ENCODE measurements around the gene TMEM117.

TMEM117 gene

DNA sequence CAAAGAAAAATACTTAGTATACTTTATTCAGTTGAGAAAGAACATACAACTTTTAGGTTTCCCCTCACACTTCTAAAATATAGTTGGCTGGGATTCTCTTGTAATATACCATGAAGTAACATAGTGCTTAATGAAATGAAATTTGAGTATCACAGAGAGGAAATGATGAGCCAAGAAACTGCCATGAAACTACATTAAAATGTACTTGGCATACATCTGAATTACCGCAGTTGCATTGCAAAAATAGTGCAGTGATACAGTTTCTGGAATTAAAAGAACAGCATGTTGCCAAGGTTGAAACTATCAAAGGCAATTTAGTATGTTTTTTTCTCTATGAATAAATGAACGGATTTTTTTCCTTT, 389.2 kb downstream of the TMEM117 start:
- Histone ChIP-seq H3K27me3 (ENCODE audit: control insufficient read depth, low read length) (no peaks in the 10 kb centered on the region), H3K27ac (ENCODE audit: low read depth, low read length) (no peak overlapping the region), H3K79me2 (ENCODE audit: control insufficient read depth, low read length) (no peaks in the 10 kb centered on the region), H3K9me2 (replicated peaks; ENCODE audit: control insufficient read depth, low read length) (no peaks in the 10 kb centered on the region), H3K9me3 (ENCODE audit: control insufficient read depth, insufficient read depth, low read length) (no peaks in the 10 kb centered on the region), H3K4me2 (ENCODE audit: low read length) (no peak overlapping the region), H3K4me3 (ENCODE audit: low read length) (no peak overlapping the region), H3K36me3 (ENCODE audit: control insufficient read depth, low read length) (no peaks in the 10 kb centered on the region), H3K4me1 (ENCODE audit: control insufficient read depth, low read length) (no peaks in the 10 kb centered on the region), H4K20me1 (ENCODE audit: control insufficient read depth, insufficient read depth, low read depth, low read length) (no peaks in the 10 kb centered on the region), H3F3A (ENCODE audit: control insufficient read depth, insufficient read depth) (no peaks in the 10 kb centered on the region)
- TF ChIP-seq, protein P1, sequence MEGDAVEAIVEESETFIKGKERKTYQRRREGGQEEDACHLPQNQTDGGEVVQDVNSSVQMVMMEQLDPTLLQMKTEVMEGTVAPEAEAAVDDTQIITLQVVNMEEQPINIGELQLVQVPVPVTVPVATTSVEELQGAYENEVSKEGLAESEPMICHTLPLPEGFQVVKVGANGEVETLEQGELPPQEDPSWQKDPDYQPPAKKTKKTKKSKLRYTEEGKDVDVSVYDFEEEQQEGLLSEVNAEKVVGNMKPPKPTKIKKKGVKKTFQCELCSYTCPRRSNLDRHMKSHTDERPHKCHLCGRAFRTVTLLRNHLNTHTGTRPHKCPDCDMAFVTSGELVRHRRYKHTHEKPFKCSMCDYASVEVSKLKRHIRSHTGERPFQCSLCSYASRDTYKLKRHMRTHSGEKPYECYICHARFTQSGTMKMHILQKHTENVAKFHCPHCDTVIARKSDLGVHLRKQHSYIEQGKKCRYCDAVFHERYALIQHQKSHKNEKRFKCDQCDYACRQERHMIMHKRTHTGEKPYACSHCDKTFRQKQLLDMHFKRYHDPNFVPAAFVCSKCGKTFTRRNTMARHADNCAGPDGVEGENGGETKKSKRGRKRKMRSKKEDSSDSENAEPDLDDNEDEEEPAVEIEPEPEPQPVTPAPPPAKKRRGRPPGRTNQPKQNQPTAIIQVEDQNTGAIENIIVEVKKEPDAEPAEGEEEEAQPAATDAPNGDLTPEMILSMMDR (IDR thresholded peaks at IDR 0.05; ENCODE audit: low read depth, low read length, poor library complexity, severe bottlenecking), result no peak
- no peak for TF ChIP-seq EZH2phosphoT487 (IDR thresholded peaks at IDR 0.05; ENCODE audit: borderline replicate concordance, low read length)

DNA sequence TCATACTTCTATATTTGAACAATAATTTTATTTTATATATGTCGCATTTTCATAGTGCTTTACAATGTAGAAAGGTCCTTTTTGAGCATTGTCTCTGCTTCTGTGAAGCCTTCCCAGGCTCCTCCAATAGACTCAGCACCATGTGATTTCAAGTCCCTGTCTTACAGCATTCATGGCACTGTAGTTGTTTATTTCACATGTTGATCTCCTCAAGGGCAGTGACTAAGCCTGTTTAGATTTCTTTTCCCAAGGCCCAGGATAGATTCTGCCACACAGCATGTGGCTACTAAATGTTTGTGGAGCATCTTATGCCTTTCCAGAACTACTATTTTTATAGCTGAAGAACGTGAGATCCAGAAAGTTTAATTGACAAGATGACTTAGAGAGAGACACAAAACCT, 391.7 kb downstream of the TMEM117 start:
- H3K4me3 ChIP-seq (ENCODE audit: low read length), result no peak overlapping the region
- H3K27ac ChIP-seq (ENCODE audit: low read depth, low read length), result no peak overlapping the region
- no peak for TF ChIP-seq EZH2phosphoT487 (IDR thresholded peaks at IDR 0.05; ENCODE audit: borderline replicate concordance, low read length)
- TF ChIP-seq, protein P1 (IDR thresholded peaks at IDR 0.05; ENCODE audit: low read depth, low read length, poor library complexity, severe bottlenecking), result no peak
- H3K36me3 ChIP-seq (ENCODE audit: control insufficient read depth, low read length), result no peaks in the 10 kb centered on the region
- no peaks in the 10 kb centered on the region for H3K9me2 ChIP-seq (replicated peaks; ENCODE audit: control insufficient read depth, low read length)
- H3K4me1 ChIP-seq (ENCODE audit: control insufficient read depth, low read length), result no peaks in the 10 kb centered on the region
- H3K9me3 ChIP-seq (ENCODE audit: control insufficient read depth, insufficient read depth, low read length), result no peaks in the 10 kb centered on the region
- no peaks in the 10 kb centered on the region for H3F3A ChIP-seq (ENCODE audit: control insufficient read depth, insufficient read depth)
- H3K27me3 ChIP-seq (ENCODE audit: control insufficient read depth, low read length), result no peaks in the 10 kb centered on the region
- no peaks in the 10 kb centered on the region for H4K20me1 ChIP-seq (ENCODE audit: control insufficient read depth, insufficient read depth, low read depth, low read length)
- H3K79me2 ChIP-seq (ENCODE audit: control insufficient read depth, low read length), result no peaks in the 10 kb centered on the region
- no peak overlapping the region for H3K4me2 ChIP-seq (ENCODE audit: low read length)

DNA sequence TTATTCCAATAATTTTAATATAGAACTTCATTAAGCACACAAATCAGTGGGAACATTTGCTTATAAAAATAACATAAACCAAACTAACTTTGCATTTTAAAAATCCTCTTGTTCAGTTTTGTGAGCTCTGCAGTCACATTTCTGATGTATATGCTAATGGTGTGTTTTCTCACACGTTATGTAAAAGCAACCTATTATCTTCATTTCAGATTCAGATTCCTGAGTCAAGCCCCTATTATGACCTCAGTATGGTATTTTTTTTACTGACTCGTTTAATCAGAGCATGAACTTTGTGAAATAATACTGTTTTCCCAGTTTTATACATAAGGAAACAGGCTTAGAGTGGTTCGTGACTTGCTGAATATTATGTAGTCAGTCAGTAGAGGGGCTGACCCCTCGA, 394.0 kb downstream of the TMEM117 start:
- no peak overlapping the region for H3K4me2 ChIP-seq (ENCODE audit: low read length)
- H3K27me3 ChIP-seq (ENCODE audit: control insufficient read depth, low read length), result no peaks in the 10 kb centered on the region
- H3K9me2 ChIP-seq (replicated peaks; ENCODE audit: control insufficient read depth, low read length), result no peaks in the 10 kb centered on the region
- no peaks in the 10 kb centered on the region for H3K79me2 ChIP-seq (ENCODE audit: control insufficient read depth, low read length)
- H3K9me3 ChIP-seq (ENCODE audit: control insufficient read depth, insufficient read depth, low read length), result no peaks in the 10 kb centered on the region
- H3K36me3 ChIP-seq (ENCODE audit: control insufficient read depth, low read length), result no peaks in the 10 kb centered on the region
- no peaks in the 10 kb centered on the region for H3K4me1 ChIP-seq (ENCODE audit: control insufficient read depth, low read length)
- H3F3A ChIP-seq (ENCODE audit: control insufficient read depth, insufficient read depth), result no peaks in the 10 kb centered on the region
- H3K27ac ChIP-seq (ENCODE audit: low read depth, low read length), result no peak overlapping the region
- TF ChIP-seq EZH2phosphoT487 (IDR thresholded peaks at IDR 0.05; ENCODE audit: borderline replicate concordance, low read length), result no peak
- TF ChIP-seq, protein P1 (IDR thresholded peaks at IDR 0.05; ENCODE audit: low read depth, low read length, poor library complexity, severe bottlenecking), result no peak
- no peak overlapping the region for H3K4me3 ChIP-seq (ENCODE audit: low read length)
- H4K20me1 ChIP-seq (ENCODE audit: control insufficient read depth, insufficient read depth, low read depth, low read length), result no peaks in the 10 kb centered on the region

DNA sequence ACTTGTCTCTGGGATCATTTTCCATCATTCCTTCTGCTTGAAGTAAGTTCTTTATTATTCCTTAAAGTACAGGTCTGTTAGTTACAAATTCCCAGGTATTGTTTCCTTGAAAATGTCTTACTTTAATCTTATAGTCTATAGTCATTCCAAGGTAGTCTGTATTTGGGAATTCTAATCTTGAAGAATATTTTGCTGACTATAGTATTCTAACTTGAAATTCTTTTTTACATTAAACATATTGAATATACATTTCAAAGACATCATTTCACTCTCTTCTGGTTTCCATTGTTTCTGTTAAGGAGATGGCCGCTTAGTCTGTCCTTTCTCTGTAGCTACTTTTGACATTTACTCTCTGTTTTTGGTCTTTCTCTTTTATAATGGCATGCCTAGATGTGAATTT, 399.8 kb downstream of the TMEM117 start:
- no peak overlapping the region for H3K4me3 ChIP-seq (ENCODE audit: low read length)
- no peaks in the 10 kb centered on the region for H3K9me2 ChIP-seq (replicated peaks; ENCODE audit: control insufficient read depth, low read length)
- no peaks in the 10 kb centered on the region for H4K20me1 ChIP-seq (ENCODE audit: control insufficient read depth, insufficient read depth, low read depth, low read length)
- no peaks in the 10 kb centered on the region for H3K4me1 ChIP-seq (ENCODE audit: control insufficient read depth, low read length)
- H3K36me3 ChIP-seq (ENCODE audit: control insufficient read depth, low read length), result no peaks in the 10 kb centered on the region
- TF ChIP-seq, protein P1 (IDR thresholded peaks at IDR 0.05; ENCODE audit: low read depth, low read length, poor library complexity, severe bottlenecking), result no peak
- TF ChIP-seq EZH2phosphoT487 (IDR thresholded peaks at IDR 0.05; ENCODE audit: borderline replicate concordance, low read length), result no peak
- H3K4me2 ChIP-seq (ENCODE audit: low read length), result no peak overlapping the region
- H3K27ac ChIP-seq (ENCODE audit: low read depth, low read length), result no peak overlapping the region
- no peaks in the 10 kb centered on the region for H3K79me2 ChIP-seq (ENCODE audit: control insufficient read depth, low read length)
- H3K9me3 ChIP-seq (ENCODE audit: control insufficient read depth, insufficient read depth, low read length), result no peaks in the 10 kb centered on the region
- H3K27me3 ChIP-seq (ENCODE audit: control insufficient read depth, low read length), result no peaks in the 10 kb centered on the region
- H3F3A ChIP-seq (ENCODE audit: control insufficient read depth, insufficient read depth), result no peaks in the 10 kb centered on the region
